ENCODE measurements around the gene ZNF692.
"Not testable (repeated sequence)": the region's sequence is repeated elsewhere in the genome, so short reads cannot be mapped to it uniquely, and the experiment has no call there.

The ZNF692 gene

GRCh38 chr1:248807067-248807737, 51.7 kb downstream of the ZNF692 start:
- DNase-seq = peak; percentile 18

GRCh38 chr1:248805876-248806275, 53.0 kb downstream of the ZNF692 start:
- no peak for DNase-seq

GRCh38 chr1:248804771-248805681, 53.9 kb downstream of the ZNF692 start:
- DNase-seq = no peak

DNA sequence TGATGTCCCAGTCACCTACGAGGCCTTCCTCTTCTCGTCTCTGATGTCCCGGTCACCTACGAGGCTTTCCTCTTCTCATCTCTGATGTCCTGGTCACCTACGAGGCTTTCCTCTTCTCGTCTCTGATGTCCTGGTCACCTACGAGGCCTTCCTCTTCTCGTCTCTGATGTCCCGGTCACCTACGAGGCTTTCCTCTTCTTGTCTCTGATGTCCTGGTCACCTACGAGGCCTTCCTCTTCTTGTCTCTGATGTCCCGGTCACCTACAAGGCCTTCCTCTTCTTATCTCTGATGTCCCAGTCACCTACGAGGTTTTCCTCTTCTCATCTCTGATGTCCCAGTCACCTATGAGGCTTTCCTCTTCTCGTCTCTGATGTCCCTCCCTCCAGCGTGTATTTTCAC, 55.4 kb downstream of the ZNF692 start:
- DNase-seq = not testable (repeated sequence)

- no peak for DNase-seq
Measured at GRCh38 chr1:248802454-248802853, 56.4 kb downstream of the ZNF692 start.

DNA sequence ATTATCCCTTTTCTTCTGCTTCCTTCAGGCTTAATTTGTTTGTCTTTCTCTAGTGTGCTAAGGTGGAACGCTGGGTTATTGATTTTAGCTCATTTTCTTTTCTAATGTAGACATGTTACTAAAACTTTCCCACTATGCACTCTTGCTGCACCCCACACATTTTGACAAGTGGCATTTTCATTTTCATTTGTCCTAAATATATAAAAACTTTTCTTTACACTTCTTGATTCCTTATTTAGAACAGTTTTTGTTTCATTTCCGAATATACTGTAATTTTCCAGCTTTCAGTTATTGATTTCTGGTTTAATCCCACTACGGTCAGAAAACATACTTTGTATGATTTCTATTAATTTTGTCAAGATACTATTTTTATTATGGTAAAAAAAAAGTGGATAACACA, 58.4 kb downstream of the ZNF692 start:
- no peak for DNase-seq

All from fibroblast of skin of abdomen (primary cell).